Activated CD4-positive, CD25-positive, alpha-beta regulatory T cell (primary cell): ENCODE data around the gene SLC28A1.
A peak's percentile ranks its signal among the peaks of the same experiment; 100 is the strongest.
"Not testable (repeated sequence)": the region's sequence is repeated elsewhere in the genome, so short reads cannot be mapped to it uniquely, and the experiment has no call there.

ENCODE experiments used
- DNase-seq, 4 experiments: peaks; one replicate each; lab custom pipeline; 2025; lab: John Stamatoyannopoulos, UW

The SLC28A1 gene

GRCh38 chr15:84970843-84971242 is 86.4 kb downstream of the SLC28A1 start:
- DNase-seq: no peak

GRCh38 chr15:84973492-84974460 is 89.3 kb downstream of the SLC28A1 start:
- no peak for DNase-seq

DNA sequence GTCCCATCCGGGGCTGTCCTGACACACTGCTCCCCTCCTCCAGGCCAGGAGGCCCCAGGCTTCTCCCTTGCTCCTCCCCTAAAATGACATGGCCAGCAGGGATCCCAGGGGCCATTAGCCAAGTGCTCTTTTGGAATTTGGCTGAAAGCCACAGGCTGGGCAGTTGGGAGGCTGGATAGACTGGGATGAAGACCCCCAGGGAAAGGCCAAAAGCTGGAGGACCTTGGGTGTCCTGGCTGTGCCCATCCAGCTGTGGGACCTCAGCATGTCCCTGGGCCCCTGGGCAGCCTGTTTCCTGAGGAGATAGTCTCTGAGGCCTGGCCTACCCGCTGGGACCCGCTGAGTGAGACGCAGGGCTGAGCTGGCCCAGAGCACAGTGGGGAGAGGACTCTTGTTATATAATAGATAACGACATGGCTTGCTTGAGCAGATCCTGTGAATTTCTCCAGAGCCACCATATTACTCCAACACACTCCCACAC is 91.4 kb downstream of the SLC28A1 start:
- DNase-seq: no peak

DNA sequence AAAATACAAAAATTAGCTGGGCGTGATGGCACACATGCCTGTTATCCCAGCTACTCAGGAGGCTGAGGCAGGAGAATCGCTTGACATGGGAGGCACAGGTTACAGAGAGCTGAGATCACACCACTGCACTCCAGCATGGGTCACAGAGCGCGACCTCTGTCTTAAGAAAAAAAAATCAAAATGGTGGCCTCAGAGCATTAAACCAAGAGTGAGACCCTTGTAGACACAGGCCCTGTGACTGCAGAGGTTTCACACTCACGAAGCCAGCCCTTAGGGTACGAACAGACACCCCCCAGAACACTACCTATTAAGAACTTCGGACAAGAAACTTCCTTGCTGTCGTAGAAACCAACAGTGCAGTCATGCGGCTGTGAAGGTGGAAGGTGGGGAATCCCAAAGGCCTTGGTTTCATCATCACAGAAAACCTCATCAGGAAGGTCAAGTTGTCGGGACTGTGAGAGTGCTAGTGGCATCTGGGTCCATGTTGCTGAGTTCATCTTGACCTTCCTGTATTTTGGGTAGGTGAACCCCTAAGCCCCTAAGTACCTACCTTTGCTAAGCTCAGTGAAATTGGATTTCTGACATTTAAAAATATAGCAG is 92.4 kb downstream of the SLC28A1 start:
- DNase-seq: no peak

GRCh38 chr15:84979651-84980050 is 95.2 kb downstream of the SLC28A1 start:
- no peak for DNase-seq

GRCh38 chr15:84980196-84981053 is 96.0 kb downstream of the SLC28A1 start:
- DNase-seq: peak; percentile 79 to 87 (median 84)

- DNase-seq: peak; percentile 88 to 96 (median 90)
Observed at GRCh38 chr15:84981054-84981710, 96.7 kb downstream of the SLC28A1 start.

DNA sequence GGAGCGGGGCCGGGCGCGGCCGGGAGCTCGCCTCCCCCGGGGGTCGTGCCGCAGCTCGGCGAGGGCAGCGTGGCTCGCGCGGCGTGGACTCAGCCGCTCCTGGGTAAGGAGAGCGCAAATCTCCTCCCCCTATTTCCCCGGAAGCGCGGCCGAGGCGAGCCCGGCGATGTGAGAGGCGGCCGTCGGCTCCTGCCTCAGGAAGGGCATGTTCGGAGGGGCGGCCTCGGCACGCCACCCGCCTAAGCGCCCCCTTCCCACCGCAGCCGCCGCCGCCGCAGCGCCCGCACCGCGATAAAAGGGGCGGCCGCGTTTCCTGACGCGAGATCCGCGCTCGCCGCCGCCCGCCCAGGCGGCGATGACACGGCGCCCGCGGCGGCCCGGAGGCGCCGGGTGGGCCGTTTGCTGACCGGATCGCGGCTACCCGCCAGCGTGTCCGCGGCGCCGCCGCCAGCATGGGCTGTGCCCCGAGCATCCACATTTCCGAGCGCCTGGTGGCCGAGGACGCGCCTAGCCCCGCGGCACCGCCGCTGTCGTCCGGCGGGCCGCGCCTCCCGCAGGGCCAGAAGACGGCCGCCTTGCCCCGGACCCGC is 97.3 kb downstream of the SLC28A1 start, which contains the start of gene PDE8A:
PDE8A (plus strand) TSS at position 146 of the 590 bp plus-strand sequence; CDS start at position 453, 307 bp downstream.
- DNase-seq: peak; percentile 23 to 37 (median 32)

DNA sequence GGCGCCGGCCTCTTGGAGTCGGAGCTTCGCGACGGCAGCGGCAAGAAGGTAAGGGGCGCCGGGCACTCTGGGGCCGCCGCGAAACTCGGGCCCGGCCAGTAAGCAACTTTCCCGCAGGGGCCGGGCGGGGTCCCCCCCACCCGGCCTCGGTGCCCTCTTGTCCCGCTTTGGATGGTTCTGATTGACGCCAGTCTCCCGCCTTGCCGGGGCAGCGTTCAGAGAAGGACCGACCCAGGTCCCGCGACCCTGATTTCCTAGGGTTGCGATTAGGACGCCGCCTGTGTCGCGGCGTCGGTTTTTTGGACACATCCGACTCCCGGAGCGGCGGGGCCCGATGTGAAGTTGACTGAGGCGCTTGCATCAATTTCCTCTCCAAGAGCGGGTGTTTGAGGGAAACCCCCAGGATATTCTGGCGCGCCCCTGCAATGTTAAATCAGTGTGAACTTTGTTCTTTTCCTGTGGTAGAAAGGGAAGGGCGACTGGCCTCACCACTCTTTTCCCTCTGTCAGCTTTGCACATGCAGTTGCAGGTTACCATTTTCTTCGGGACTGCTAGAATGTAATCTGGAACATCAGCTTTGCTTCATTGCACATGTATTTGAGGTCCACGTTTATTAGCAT is 97.9 kb downstream of the SLC28A1 start:
- DNase-seq: peak in 2 of 4 experiments; percentile 12 to 14

DNA sequence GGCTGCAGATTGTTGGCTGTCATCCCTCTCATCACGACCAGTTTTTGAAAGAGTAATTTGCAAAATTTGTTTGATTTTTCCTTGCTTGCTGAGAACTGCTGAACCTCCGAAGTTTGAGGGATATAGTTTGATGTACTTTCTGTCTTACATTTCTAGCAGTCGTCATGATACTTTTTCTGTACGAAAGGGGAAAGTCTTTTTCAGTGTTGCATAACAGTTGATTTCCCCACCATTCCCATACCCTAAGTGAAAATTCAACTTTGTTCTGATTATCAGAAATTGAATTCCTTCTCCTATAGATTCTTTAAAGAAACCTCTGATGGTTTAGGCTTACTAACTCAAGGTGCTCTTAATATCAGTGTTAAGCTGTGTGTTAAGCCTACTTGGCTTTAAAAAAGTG is 98.8 kb downstream of the SLC28A1 start:
- no peak for DNase-seq

DNA sequence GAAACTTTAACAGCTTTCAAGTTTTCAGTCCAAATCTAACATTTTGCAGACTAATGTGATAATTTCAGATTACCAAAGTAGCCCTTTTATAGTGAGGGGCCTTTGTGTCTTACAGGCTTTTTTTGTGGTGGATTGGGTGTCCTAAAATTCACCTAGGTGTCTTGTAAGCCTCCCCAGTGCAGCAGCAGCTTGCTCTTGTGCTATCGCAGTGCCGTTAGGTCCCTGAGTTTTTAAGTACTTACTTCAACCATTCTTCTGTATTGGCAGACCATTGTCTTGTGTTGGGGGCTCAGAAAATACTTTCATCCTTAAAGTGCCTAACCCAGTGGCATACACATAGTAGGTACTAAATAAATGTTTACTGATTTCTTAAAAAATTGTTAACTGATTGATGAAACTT is 99.2 kb downstream of the SLC28A1 start:
- DNase-seq: no peak

- no peak for DNase-seq
Observed at GRCh38 chr15:84985158-84985557, 100.7 kb downstream of the SLC28A1 start.

DNA sequence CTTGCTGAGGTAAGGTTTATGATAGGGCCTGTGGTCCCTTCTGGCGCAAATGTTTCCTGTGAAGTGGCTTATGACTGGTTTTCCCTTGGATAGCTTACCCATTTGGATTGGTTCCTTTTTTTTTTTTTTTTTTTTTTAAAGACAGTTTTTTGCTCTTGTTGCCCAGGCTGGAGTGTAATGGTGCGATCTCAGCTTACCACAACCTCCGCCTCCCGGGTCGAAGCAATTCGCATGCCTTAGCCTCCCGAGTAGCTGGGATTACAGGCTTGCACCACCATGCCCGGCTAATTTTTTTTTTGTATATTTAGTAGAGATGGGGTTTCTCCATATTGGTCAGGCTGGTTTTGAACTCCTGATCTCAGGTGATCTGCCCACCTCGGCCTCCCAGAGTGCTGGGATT is 102.9 kb downstream of the SLC28A1 start:
- not testable (repeated sequence) for DNase-seq

DNA sequence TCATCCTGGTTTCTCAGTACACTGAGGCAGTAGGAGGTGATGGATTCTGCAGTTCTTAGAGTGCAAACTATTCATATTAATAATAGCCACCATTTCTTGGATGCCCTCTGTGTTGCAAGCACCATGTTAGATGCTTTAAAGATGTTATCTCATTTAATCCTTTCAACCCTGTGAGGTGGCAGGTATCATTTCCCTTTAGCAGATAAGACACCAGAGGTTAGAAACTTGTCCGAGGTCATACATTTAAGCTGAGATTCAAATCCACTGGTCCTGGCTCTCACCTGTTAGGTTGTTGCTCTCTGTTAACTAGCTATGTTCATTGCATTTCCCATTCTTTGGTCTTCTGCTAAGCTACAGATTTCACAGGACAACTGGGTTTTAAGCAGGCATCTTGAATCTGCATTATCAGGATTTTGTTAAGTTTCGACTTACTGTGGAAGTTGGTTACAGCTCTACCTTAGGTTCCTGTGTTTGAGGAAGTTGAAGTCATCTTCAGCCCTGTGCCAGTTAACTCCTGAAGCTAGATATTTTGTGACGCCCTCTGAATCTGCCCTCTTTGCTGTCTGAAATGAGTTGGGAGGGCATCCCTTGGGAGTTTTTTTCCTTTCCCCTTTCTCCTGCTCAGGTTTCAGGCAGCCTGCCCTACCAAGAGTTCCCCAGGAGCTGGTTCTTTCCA is 103.6 kb downstream of the SLC28A1 start:
- DNase-seq: no peak

- no peak for DNase-seq
Observed at GRCh38 chr15:84988909-84989644, 104.6 kb downstream of the SLC28A1 start.

DNA sequence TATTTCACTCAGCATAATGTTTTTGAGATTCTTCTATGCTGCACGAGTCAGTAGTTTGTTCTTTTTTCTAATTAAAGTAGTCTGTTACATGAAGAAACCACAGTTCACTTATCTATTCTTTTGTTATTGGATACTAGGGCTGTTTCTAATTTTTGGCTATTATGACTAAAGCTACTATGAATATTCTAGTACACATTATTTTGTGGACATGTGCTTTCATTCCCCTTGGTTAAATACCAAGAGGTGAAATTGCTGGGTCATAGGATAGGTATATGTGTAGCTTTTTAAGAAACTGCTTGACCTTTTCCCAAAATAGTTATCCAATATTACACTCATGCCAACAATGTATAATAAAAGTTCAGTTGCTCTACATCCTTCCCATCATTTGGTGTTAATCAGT is 106.0 kb downstream of the SLC28A1 start:
- no peak for DNase-seq

DNA sequence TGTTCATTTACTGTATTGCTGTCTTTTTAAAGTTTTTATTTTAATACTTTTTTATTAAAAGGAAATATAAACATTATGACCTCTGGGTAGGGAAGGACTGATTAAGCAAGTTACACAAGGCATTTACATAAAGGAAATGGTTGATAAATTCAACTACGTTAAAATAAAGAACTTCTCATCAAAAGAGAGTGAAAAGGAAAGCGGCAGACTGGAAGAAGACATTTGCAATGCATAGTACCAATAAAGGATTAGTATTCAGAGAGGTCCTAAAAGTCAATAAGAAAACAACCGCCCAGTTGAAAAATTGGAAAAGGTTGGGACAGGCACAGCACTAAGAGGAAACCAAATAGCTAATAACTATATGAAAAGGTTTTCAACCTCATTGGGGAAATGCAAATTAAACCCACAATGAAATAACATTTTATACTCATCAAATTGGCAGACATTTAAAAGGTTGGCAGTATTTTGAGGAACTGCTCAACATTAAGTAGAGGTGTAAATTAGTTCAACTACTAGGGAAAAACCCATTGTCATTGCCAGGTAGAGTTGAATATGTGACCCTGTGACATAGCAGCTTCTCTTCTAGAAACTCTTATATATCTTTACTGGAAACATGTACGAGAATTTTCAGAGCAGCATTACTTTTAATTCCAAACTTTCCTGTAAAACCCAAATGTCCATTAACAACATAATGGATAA is 106.7 kb downstream of the SLC28A1 start:
- DNase-seq: no peak

DNA sequence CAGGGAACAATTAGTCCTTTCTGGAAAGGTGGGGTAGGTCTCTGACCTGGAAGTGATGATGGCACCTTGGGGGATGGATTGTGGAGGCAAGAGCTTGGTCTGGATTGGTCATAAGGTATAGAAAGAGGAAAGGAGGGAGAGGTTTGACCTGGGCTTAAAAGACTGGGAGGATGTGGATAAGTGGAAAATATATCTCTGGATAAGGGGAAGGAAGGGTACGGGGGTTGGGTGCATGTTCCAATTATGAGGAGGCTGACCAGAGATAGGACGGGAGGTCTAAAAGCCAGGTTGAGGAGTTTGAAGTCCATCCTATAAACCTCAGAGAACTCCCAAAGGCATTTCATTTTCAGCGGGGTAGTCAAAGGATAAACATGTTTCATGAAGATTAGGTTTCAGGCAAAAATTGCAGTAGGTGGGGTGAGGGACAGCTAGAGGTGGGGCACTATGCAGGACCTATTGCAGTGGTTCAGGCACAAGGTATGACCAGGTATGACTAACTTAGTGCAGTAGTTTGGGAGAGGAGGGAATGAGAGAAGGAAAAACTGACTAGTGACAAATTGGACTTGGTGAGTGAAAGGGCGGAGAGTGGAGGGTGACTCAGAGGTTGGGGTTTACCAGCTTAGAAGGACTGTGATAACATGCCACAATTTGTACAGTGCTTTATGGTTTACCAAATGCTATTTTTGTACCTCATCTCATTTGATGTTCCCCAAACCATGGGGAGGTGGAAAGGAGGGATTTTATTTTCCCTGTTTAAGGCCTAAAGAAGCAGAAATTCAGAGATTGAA is 107.9 kb downstream of the SLC28A1 start:
- DNase-seq: peak in 1 of 4 experiments; percentile 10
